ENCODE results near the gene CYP1A2. TPM values are rescaled to one million over a fixed set of nuclear protein-coding genes. Genes with fewer than 3 reads are reported as not detected.

CYP1A2 gene
- total and polyA plus RNA-seq, 9 donors: 0.23 TPM; not detected in 8

DNA sequence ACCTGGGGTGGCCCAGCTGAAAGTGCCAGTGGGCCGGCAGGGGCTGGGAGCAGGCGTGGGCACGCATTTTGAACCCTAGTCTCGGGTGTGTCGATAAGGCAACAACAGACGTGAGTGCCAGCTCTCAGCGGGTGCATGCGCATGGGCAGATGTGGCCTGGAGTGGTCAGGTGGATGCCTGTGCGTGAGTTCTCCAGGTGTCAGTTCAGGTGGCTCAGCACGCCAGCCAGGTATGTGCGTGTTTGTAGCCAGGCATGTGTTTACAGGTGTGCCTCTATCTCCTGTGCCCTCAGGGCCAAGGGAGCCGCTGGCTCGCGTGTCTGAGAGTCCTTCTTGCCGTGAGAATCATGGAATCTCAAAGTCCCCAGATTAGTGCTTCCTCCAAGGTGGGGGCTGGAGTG lies 14.8 kb downstream of the CYP1A2 start:
- intact Hi-C loops (cut with DNase I): loop anchor here in 3 of 4 donors (10.0 kb wide), 2 partner anchors 379 to 389 kb away; no protein-coding TSS in a partner anchor
- 81 to 91% (median 83%) methylated on average over 15 of the region's 15 CpGs for WGBS, 3 donors
- Histone ChIP-seq H3K9me3 (no peaks in the 10 kb centered on the region), H3K27me3 (no peaks in the 10 kb centered on the region), H3K27ac (no peak overlapping the region), H3K4me3 (no peak overlapping the region), H3K36me3 (no peaks in the 10 kb centered on the region), H3K4me1 (ENCODE audit: insufficient read depth) (no peaks in the 10 kb centered on the region)
- no peak for DNase-seq
- TF ChIP-seq POLR2A (IDR thresholded peaks at IDR 0.05): no peak
- TF ChIP-seq EP300 (IDR thresholded peaks at IDR 0.05): no peak
- TF ChIP-seq, protein P1, sequence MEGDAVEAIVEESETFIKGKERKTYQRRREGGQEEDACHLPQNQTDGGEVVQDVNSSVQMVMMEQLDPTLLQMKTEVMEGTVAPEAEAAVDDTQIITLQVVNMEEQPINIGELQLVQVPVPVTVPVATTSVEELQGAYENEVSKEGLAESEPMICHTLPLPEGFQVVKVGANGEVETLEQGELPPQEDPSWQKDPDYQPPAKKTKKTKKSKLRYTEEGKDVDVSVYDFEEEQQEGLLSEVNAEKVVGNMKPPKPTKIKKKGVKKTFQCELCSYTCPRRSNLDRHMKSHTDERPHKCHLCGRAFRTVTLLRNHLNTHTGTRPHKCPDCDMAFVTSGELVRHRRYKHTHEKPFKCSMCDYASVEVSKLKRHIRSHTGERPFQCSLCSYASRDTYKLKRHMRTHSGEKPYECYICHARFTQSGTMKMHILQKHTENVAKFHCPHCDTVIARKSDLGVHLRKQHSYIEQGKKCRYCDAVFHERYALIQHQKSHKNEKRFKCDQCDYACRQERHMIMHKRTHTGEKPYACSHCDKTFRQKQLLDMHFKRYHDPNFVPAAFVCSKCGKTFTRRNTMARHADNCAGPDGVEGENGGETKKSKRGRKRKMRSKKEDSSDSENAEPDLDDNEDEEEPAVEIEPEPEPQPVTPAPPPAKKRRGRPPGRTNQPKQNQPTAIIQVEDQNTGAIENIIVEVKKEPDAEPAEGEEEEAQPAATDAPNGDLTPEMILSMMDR (IDR thresholded peaks at IDR 0.05): no peak

DNA sequence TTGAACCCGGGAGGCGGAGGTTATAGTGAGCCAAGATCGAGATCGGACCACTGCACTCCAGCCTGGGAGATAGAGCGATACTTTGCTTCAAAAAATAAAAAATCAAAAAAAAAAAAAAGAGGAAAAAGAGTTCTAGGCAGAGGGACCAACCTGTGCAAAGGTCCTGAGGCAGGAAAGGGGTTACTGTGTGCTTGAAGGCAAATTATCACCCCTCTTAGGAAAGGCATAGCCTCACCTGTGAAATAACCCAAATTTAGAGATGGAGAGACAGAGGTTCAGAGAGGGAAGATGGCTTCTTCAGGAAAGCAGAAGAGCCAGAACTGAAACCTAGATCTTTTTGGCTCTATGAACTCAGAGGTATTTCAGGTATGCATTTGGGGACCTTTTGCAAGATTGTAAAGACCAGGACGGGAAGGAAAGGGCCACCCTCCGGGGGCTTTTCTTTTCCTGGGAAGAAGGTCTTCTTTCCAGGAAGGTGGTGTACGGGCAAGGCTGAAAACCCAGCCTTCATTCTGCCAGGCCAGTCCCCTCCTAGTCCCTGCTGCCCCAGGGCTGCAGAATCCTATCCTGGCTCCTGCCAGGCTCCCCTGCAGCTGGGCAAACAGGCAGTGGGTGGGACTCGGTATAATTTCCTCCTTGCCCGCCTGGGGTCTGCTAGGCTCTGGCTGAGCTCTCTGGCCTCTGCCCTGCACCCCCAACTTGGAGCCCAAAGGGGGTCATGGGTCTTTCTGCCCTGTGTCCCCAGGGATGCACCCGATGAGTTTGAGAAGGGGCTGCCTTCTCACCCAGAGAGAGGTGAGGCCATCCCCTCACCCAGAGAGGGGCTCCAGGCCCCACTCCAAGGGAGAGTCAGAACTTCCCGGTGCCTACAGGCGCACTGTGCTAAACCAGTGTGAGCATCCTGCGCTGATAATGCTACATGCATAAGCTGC lies 18.8 kb downstream of the CYP1A2 start:
- TF ChIP-seq EP300 (IDR thresholded peaks at IDR 0.05): no peak
- TF ChIP-seq, protein P1 (IDR thresholded peaks at IDR 0.05): no peak
- TF ChIP-seq POLR2A (IDR thresholded peaks at IDR 0.05): no peak
- DNase-seq: no peak
- H3K9me3 ChIP-seq: no peaks in the 10 kb centered on the region

DNA sequence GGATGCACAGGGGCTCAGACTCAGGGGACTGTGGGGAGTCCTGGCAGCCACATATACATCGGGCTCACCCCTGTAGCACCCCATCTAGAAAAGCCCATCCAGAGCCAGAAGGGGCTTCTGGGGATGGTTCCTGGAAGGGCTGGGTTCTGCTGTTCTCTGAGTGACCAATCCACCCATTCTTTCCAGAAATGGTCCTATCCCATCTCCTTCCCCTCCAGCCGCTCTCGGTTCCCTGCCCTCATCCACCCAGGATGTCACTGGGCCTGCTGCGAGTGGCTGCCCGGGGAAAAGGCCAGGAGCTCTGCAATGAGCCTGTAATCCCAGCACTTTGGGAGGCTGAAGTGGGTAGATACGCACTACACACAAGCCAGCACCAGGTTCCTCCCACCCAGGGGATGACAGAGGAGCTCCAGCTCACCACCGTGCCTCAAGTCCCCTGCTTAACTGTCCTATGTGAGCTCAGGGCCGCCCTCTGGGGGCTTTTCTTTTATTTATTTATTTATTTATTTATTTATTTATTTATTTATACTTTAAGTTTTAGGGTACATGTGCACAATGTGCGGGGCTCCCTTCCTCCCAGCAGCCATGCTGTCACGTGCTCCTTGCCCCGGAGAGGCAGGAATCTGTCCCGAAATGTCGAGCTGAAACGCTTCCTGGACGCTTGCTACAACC lies 19.6 kb downstream of the CYP1A2 start:
- Histone ChIP-seq H3K4me1 (ENCODE audit: insufficient read depth) (no peaks in the 10 kb centered on the region), H3K4me3 (no peak overlapping the region), H3K27me3 (no peaks in the 10 kb centered on the region), H3K36me3 (no peaks in the 10 kb centered on the region), H3K9me3 (no peaks in the 10 kb centered on the region), H3K27ac (no peak overlapping the region)
- intact Hi-C loops (cut with DNase I): loop anchor here (2.0 to 10.0 kb wide), 5 partner anchors 131 to 396 kb away; no protein-coding TSS in a partner anchor
- 24 to 27% (median 27%) methylated on average over 15 of the region's 15 CpGs for WGBS, 3 donors
- no peak for TF ChIP-seq POLR2A (IDR thresholded peaks at IDR 0.05)
- TF ChIP-seq, protein P1 (IDR thresholded peaks at IDR 0.05): no peak
- TF ChIP-seq EP300 (IDR thresholded peaks at IDR 0.05): no peak
- DNase-seq: no peak

More for the DNA sequence above, 18.8 kb downstream of the CYP1A2 start:
- intact Hi-C loops (cut with DNase I): loop anchor here (2.0 to 10.0 kb wide), 6 partner anchors 130 to 395 kb away; no protein-coding TSS in a partner anchor
- Histone ChIP-seq H3K4me3 (no peak overlapping the region), H3K4me1 (ENCODE audit: insufficient read depth) (no peaks in the 10 kb centered on the region), H3K27me3 (no peaks in the 10 kb centered on the region), H3K36me3 (no peaks in the 10 kb centered on the region), H3K27ac (no peak overlapping the region)
- 78 to 79% (median 78%) methylated on average over 14 of the region's 14 CpGs for WGBS, 3 donors

DNA sequence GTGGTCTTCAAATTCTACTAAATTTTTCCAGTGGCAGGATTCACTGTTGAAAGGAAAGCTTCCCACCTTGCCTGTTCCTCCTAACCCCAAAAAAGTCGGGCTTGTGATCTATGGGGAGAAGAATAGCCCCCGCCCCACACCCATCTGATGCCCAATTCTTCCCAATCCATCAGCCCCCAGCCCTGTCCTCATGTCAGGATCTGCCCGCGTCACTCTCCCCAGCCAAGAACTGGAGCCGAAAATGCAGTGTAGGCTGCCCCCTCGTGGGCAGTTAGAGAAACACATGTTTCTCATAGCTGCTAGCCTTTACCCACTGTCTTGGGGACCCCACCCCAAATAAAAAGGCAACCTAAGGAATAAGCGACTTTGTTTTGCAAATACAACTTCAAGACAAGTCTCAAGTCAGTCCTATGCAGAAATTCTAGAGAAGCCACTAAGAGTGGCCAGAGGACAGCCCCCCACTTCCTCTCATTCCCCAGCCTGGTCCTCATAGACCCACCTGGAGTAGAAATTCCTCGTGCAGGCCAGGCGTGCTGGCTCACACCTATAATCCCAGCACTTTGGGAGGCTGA lies 20.2 kb downstream of the CYP1A2 start:
- Histone ChIP-seq H3K4me3 (no peak overlapping the region), H3K36me3 (no peaks in the 10 kb centered on the region), H3K9me3 (no peaks in the 10 kb centered on the region), H3K27me3 (no peaks in the 10 kb centered on the region), H3K27ac (no peak overlapping the region), H3K4me1 (ENCODE audit: insufficient read depth) (no peaks in the 10 kb centered on the region)
- peak; percentile 50 to 69 (median 67) for DNase-seq
- intact Hi-C loops (cut with DNase I): loop anchor here (2.0 to 10.0 kb wide), 5 partner anchors 132 to 397 kb away; no protein-coding TSS in a partner anchor
- 1 to 3% (median 2%) methylated on average over 9 of the region's 9 CpGs for WGBS, 3 donors
- TF ChIP-seq POLR2A (IDR thresholded peaks at IDR 0.05) (no peak), EP300 (IDR thresholded peaks at IDR 0.05) (no peak)
- TF ChIP-seq, protein P1 (IDR thresholded peaks at IDR 0.05): peak; percentile 65 to 79 (median 78)

All from ovary (tissue), 9 donors.